ENCODE data around the gene FXN.

The FXN gene

GRCh38 chr9:69056191-69056815 lies 20.8 kb downstream of the FXN start:
- Histone ChIP-seq H3K4me1 (ENCODE audit: control insufficient read depth, insufficient read depth, low read length) (no peaks in the 10 kb centered on the region), H3K27ac (ENCODE audit: low read depth, low read length) (no peak overlapping the region), H3K4me3 (ENCODE audit: low read length) (no peak overlapping the region), H3K9ac (ENCODE audit: low read length) (no peak overlapping the region), H3K36me3 (ENCODE audit: control insufficient read depth, insufficient read depth, low read length) (no peaks in the 10 kb centered on the region), H3K27me3 (ENCODE audit: control insufficient read depth, insufficient read depth, low read length) (no peaks in the 10 kb centered on the region)

- no peak overlapping the region for H3K4me3 ChIP-seq (ENCODE audit: low read length)
- no peaks in the 10 kb centered on the region for H3K4me1 ChIP-seq (ENCODE audit: control insufficient read depth, insufficient read depth, low read length)
- H3K27me3 ChIP-seq (ENCODE audit: control insufficient read depth, insufficient read depth, low read length), result no peaks in the 10 kb centered on the region
- H3K9ac ChIP-seq (ENCODE audit: low read length), result no peak overlapping the region
- H3K27ac ChIP-seq (ENCODE audit: low read depth, low read length), result no peak overlapping the region
- H3K36me3 ChIP-seq (ENCODE audit: control insufficient read depth, insufficient read depth, low read length), result no peaks in the 10 kb centered on the region
These were observed 22.5 kb downstream of the FXN start for GRCh38 chr9:69058101-69058500.

GRCh38 chr9:69060766-69061165 lies 25.2 kb downstream of the FXN start:
- Histone ChIP-seq H3K9ac (ENCODE audit: low read length) (no peak overlapping the region), H3K4me3 (ENCODE audit: low read length) (no peak overlapping the region), H3K27ac (ENCODE audit: low read depth, low read length) (no peak overlapping the region), H3K36me3 (ENCODE audit: control insufficient read depth, insufficient read depth, low read length) (peaks cover 2% of the 10 kb centered on the region), H3K4me1 (ENCODE audit: control insufficient read depth, insufficient read depth, low read length) (no peaks in the 10 kb centered on the region), H3K27me3 (ENCODE audit: control insufficient read depth, insufficient read depth, low read length) (no peaks in the 10 kb centered on the region)

GRCh38 chr9:69062195-69062594 lies 26.6 kb downstream of the FXN start:
- no peak overlapping the region for H3K4me3 ChIP-seq (ENCODE audit: low read length)
- peaks cover 2% of the 10 kb centered on the region for H3K36me3 ChIP-seq (ENCODE audit: control insufficient read depth, insufficient read depth, low read length)
- no peak overlapping the region for H3K27ac ChIP-seq (ENCODE audit: low read depth, low read length)
- no peak overlapping the region for H3K9ac ChIP-seq (ENCODE audit: low read length)
- no peaks in the 10 kb centered on the region for H3K27me3 ChIP-seq (ENCODE audit: control insufficient read depth, insufficient read depth, low read length)
- no peaks in the 10 kb centered on the region for H3K4me1 ChIP-seq (ENCODE audit: control insufficient read depth, insufficient read depth, low read length)

GRCh38 chr9:69063839-69064238 lies 28.3 kb downstream of the FXN start:
- Histone ChIP-seq H3K27ac (ENCODE audit: low read depth, low read length) (no peak overlapping the region), H3K36me3 (ENCODE audit: control insufficient read depth, insufficient read depth, low read length) (peaks cover 2% of the 10 kb centered on the region), H3K4me1 (ENCODE audit: control insufficient read depth, insufficient read depth, low read length) (no peaks in the 10 kb centered on the region), H3K27me3 (ENCODE audit: control insufficient read depth, insufficient read depth, low read length) (no peaks in the 10 kb centered on the region), H3K4me3 (ENCODE audit: low read length) (no peak overlapping the region), H3K9ac (ENCODE audit: low read length) (no peak overlapping the region)

- no peak overlapping the region for H3K9ac ChIP-seq (ENCODE audit: low read length)
These were observed 30.1 kb downstream of the FXN start for GRCh38 chr9:69065660-69066059.

GRCh38 chr9:69066955-69067354 lies 31.4 kb downstream of the FXN start:
- H3K36me3 ChIP-seq (ENCODE audit: control insufficient read depth, insufficient read depth, low read length), result peaks cover 6% of the 10 kb centered on the region
- H3K4me3 ChIP-seq (ENCODE audit: low read length), result no peak overlapping the region
- no peaks in the 10 kb centered on the region for H3K27me3 ChIP-seq (ENCODE audit: control insufficient read depth, insufficient read depth, low read length)
- no peak overlapping the region for H3K27ac ChIP-seq (ENCODE audit: low read depth, low read length)
- no peak overlapping the region for H3K9ac ChIP-seq (ENCODE audit: low read length)
- no peaks in the 10 kb centered on the region for H3K4me1 ChIP-seq (ENCODE audit: control insufficient read depth, insufficient read depth, low read length)

More at GRCh38 chr9:69065660-69066059, 30.1 kb downstream of the FXN start:
- H3K4me1 ChIP-seq (ENCODE audit: control insufficient read depth, insufficient read depth, low read length), result no peaks in the 10 kb centered on the region
- no peak overlapping the region for H3K4me3 ChIP-seq (ENCODE audit: low read length)
- H3K27me3 ChIP-seq (ENCODE audit: control insufficient read depth, insufficient read depth, low read length), result no peaks in the 10 kb centered on the region
- peaks cover 6% of the 10 kb centered on the region for H3K36me3 ChIP-seq (ENCODE audit: control insufficient read depth, insufficient read depth, low read length)
- no peak overlapping the region for H3K27ac ChIP-seq (ENCODE audit: low read depth, low read length)

- Histone ChIP-seq H3K9ac (ENCODE audit: low read length) (no peak overlapping the region), H3K4me3 (ENCODE audit: low read length) (no peak overlapping the region), H3K4me1 (ENCODE audit: control insufficient read depth, insufficient read depth, low read length) (no peaks in the 10 kb centered on the region), H3K27me3 (ENCODE audit: control insufficient read depth, insufficient read depth, low read length) (no peaks in the 10 kb centered on the region), H3K36me3 (ENCODE audit: control insufficient read depth, insufficient read depth, low read length) (peaks cover 3% of the 10 kb centered on the region), H3K27ac (ENCODE audit: low read depth, low read length) (no peak overlapping the region)
These were observed 34.6 kb downstream of the FXN start for GRCh38 chr9:69070201-69070600.

GRCh38 chr9:69071059-69071458 lies 35.5 kb downstream of the FXN start:
- no peak overlapping the region for H3K27ac ChIP-seq (ENCODE audit: low read depth, low read length)
- H3K4me1 ChIP-seq (ENCODE audit: control insufficient read depth, insufficient read depth, low read length), result no peaks in the 10 kb centered on the region
- H3K9ac ChIP-seq (ENCODE audit: low read length), result no peak overlapping the region
- no peak overlapping the region for H3K4me3 ChIP-seq (ENCODE audit: low read length)
- no peaks in the 10 kb centered on the region for H3K27me3 ChIP-seq (ENCODE audit: control insufficient read depth, insufficient read depth, low read length)
- H3K36me3 ChIP-seq (ENCODE audit: control insufficient read depth, insufficient read depth, low read length), result peaks cover 3% of the 10 kb centered on the region

- no peak overlapping the region for H3K9ac ChIP-seq (ENCODE audit: low read length)
- H3K27me3 ChIP-seq (ENCODE audit: control insufficient read depth, insufficient read depth, low read length), result no peaks in the 10 kb centered on the region
- H3K27ac ChIP-seq (ENCODE audit: low read depth, low read length), result no peak overlapping the region
- peaks cover 3% of the 10 kb centered on the region for H3K36me3 ChIP-seq (ENCODE audit: control insufficient read depth, insufficient read depth, low read length)
- no peaks in the 10 kb centered on the region for H3K4me1 ChIP-seq (ENCODE audit: control insufficient read depth, insufficient read depth, low read length)
- no peak overlapping the region for H3K4me3 ChIP-seq (ENCODE audit: low read length)
These were observed 37.6 kb downstream of the FXN start for GRCh38 chr9:69073103-69073502.

- Histone ChIP-seq H3K36me3 (ENCODE audit: control insufficient read depth, insufficient read depth, low read length) (no peaks in the 10 kb centered on the region), H3K27ac (ENCODE audit: low read depth, low read length) (no peak overlapping the region), H3K27me3 (ENCODE audit: control insufficient read depth, insufficient read depth, low read length) (no peaks in the 10 kb centered on the region), H3K4me3 (ENCODE audit: low read length) (no peak overlapping the region), H3K9ac (ENCODE audit: low read length) (no peak overlapping the region), H3K4me1 (ENCODE audit: control insufficient read depth, insufficient read depth, low read length) (peaks cover 2% of the 10 kb centered on the region)
These were observed 39.2 kb downstream of the FXN start for GRCh38 chr9:69074801-69075200.

GRCh38 chr9:69076550-69076949 lies 41.0 kb downstream of the FXN start:
- Histone ChIP-seq H3K9ac (ENCODE audit: low read length) (no peak overlapping the region), H3K4me3 (ENCODE audit: low read length) (no peak overlapping the region), H3K27me3 (ENCODE audit: control insufficient read depth, insufficient read depth, low read length) (no peaks in the 10 kb centered on the region), H3K4me1 (ENCODE audit: control insufficient read depth, insufficient read depth, low read length) (peaks cover 2% of the 10 kb centered on the region), H3K27ac (ENCODE audit: low read depth, low read length) (no peak overlapping the region), H3K36me3 (ENCODE audit: control insufficient read depth, insufficient read depth, low read length) (no peaks in the 10 kb centered on the region)

- H3K9ac ChIP-seq (ENCODE audit: low read length), result no peak overlapping the region
- no peaks in the 10 kb centered on the region for H3K36me3 ChIP-seq (ENCODE audit: control insufficient read depth, insufficient read depth, low read length)
- H3K4me3 ChIP-seq (ENCODE audit: low read length), result no peak overlapping the region
- no peak overlapping the region for H3K27ac ChIP-seq (ENCODE audit: low read depth, low read length)
- H3K4me1 ChIP-seq (ENCODE audit: control insufficient read depth, insufficient read depth, low read length), result peaks cover 2% of the 10 kb centered on the region
- H3K27me3 ChIP-seq (ENCODE audit: control insufficient read depth, insufficient read depth, low read length), result no peaks in the 10 kb centered on the region
These were observed 42.5 kb downstream of the FXN start for GRCh38 chr9:69078069-69078468.

Data from rectal smooth muscle tissue (tissue), 1 donor.